ENCODE measurements around the gene PARM1.

DNA sequence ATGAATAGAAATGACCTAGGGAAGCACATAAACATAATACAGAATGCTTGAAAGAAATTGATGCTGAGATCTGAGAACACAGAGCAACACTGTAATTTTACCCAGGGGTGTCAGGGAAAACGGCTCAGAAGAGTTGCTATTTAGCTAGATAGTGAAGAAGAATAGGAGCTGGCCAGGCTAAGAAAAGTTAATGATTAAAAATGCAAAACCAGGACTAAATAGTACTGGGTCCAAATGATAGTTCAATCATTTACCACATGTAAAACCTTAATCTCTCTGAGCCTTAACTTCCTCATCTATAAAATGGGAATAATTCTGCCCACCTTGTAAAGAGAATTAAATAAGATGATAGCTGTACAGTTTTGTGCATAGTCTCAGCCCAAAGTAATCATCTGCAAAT, 97.1 kb downstream of the PARM1 start:
- TF ChIP-seq, protein P1, sequence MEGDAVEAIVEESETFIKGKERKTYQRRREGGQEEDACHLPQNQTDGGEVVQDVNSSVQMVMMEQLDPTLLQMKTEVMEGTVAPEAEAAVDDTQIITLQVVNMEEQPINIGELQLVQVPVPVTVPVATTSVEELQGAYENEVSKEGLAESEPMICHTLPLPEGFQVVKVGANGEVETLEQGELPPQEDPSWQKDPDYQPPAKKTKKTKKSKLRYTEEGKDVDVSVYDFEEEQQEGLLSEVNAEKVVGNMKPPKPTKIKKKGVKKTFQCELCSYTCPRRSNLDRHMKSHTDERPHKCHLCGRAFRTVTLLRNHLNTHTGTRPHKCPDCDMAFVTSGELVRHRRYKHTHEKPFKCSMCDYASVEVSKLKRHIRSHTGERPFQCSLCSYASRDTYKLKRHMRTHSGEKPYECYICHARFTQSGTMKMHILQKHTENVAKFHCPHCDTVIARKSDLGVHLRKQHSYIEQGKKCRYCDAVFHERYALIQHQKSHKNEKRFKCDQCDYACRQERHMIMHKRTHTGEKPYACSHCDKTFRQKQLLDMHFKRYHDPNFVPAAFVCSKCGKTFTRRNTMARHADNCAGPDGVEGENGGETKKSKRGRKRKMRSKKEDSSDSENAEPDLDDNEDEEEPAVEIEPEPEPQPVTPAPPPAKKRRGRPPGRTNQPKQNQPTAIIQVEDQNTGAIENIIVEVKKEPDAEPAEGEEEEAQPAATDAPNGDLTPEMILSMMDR (conservative IDR thresholded peaks at IDR 0.05 in 1 of 2, IDR thresholded peaks at IDR 0.05 in 1 of 2; ENCODE audit: extremely low read depth in 1 of 2, insufficient read depth in 1 of 2, low read depth in 1 of 2, low read length in 2 of 2) = no peak
- no peak for TF ChIP-seq EZH2 (IDR thresholded peaks at IDR 0.05; ENCODE audit: borderline replicate concordance, low read length)
